Lower leg skin (tissue), 3 donors: Measurements from ENCODE around the gene UCKL1.

Experiments
- POLR2A ChIP-seq, 2 donors: fragments of 450-650 bp; IDR thresholded peaks; one replicate each; pipeline ENCODE4 v1.6.1; 2016 to 2017; ENCODE audit warnings: antibody characterized with exemption in 2 of 2, mild to moderate bottlenecking in 1 of 2, moderate library complexity in 1 of 2
- TF ChIP-seq, protein P1 (sequence below), 3 donors: fragments of 450-650 bp; IDR thresholded peaks; one replicate each; pipeline ENCODE4 v1.5.1; 2016; ENCODE audit warnings: antibody characterized with exemption in 3 of 3, mild to moderate bottlenecking in 3 of 3, moderate library complexity in 2 of 3

DNA sequence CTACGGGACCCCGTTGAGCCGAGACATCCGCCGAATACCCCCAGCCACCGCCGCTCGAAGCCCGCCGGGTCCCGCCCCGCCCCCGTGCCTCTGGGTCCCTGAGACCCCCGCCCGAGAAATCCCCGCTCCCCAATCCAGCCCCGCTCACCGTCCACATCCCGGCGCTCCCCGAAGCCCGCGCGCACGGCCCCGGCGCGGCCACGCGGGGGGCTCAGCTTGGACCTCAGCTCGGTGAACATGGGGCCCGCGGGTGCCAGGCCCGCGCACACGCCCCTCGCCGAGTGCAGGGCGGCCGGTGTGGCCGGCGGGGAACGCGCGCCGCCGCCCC lies 23.0 kb upstream of the UCKL1 start:
- TF ChIP-seq, protein P1, sequence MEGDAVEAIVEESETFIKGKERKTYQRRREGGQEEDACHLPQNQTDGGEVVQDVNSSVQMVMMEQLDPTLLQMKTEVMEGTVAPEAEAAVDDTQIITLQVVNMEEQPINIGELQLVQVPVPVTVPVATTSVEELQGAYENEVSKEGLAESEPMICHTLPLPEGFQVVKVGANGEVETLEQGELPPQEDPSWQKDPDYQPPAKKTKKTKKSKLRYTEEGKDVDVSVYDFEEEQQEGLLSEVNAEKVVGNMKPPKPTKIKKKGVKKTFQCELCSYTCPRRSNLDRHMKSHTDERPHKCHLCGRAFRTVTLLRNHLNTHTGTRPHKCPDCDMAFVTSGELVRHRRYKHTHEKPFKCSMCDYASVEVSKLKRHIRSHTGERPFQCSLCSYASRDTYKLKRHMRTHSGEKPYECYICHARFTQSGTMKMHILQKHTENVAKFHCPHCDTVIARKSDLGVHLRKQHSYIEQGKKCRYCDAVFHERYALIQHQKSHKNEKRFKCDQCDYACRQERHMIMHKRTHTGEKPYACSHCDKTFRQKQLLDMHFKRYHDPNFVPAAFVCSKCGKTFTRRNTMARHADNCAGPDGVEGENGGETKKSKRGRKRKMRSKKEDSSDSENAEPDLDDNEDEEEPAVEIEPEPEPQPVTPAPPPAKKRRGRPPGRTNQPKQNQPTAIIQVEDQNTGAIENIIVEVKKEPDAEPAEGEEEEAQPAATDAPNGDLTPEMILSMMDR (IDR thresholded peaks at IDR 0.05): no peak
- no peak for TF ChIP-seq POLR2A (IDR thresholded peaks at IDR 0.05)
